ENCODE measurements around the gene HTR2A. TPM values are rescaled to one million over a fixed set of nuclear protein-coding genes. Genes with fewer than 3 reads are reported as not detected.

HTR2A gene
- total and polyA plus RNA-seq, 5 donors, result 0.11 to 1.1 (median 0.32) TPM

- no peak for DNase-seq
- H3K27ac ChIP-seq (ENCODE audit: low read length), result no peak overlapping the region
- no peak overlapping the region for H3K4me3 ChIP-seq (ENCODE audit: low read length)
- no peak for ATAC-seq
- no peaks in the 10 kb centered on the region for H3K9me3 ChIP-seq (ENCODE audit: control insufficient read depth, low read length)
- H3K27me3 ChIP-seq (ENCODE audit: control insufficient read depth, insufficient read depth), result no peaks in the 10 kb centered on the region
- intact Hi-C loops (cut with DNase I), result no loop called here
- WGBS, result 72% methylated on average over 2 of the region's 2 CpGs
- peaks cover 2% of the 10 kb centered on the region for H3K4me1 ChIP-seq (ENCODE audit: control insufficient read depth, insufficient read depth, low read length)
Measured at GRCh38 chr13:46868091-46868490, 28.8 kb downstream of the HTR2A start.

- WGBS, result 16% methylated on average over 4 of the region's 4 CpGs
- DNase-seq (peak; percentile 29 to 67 (median 66)), ATAC-seq (peak; percentile 86 to 87)
- Histone ChIP-seq H3K27me3 (ENCODE audit: control insufficient read depth, insufficient read depth) (no peaks in the 10 kb centered on the region), H3K4me3 (ENCODE audit: low read length) (no peak overlapping the region), H3K9me3 (ENCODE audit: control insufficient read depth, low read length) (no peaks in the 10 kb centered on the region), H3K4me1 (ENCODE audit: control insufficient read depth, insufficient read depth, low read length) (no peaks in the 10 kb centered on the region), H3K27ac (ENCODE audit: low read length) (no peak overlapping the region)
- intact Hi-C loops (cut with DNase I), result no loop called here
Measured at GRCh38 chr13:46866150-46866549, 30.7 kb downstream of the HTR2A start.

- Histone ChIP-seq H3K27me3 (ENCODE audit: control insufficient read depth, insufficient read depth) (no peaks in the 10 kb centered on the region), H3K27ac (ENCODE audit: low read length) (no peak overlapping the region), H3K4me1 (ENCODE audit: control insufficient read depth, insufficient read depth, low read length) (no peaks in the 10 kb centered on the region), H3K9me3 (ENCODE audit: control insufficient read depth, low read length) (no peaks in the 10 kb centered on the region), H3K4me3 (ENCODE audit: low read length) (no peak overlapping the region)
- intact Hi-C loops (cut with DNase I), result no loop called here
- WGBS, result 58% methylated on average over 3 of the region's 3 CpGs
- DNase-seq (no peak), ATAC-seq (no peak)
Measured at GRCh38 chr13:46864941-46865340, 31.9 kb downstream of the HTR2A start.

GRCh38 chr13:46861959-46862358 lies 34.9 kb downstream of the HTR2A start:
- DNase-seq (no peak), ATAC-seq (no peak)
- Histone ChIP-seq H3K27me3 (ENCODE audit: control insufficient read depth, insufficient read depth) (no peaks in the 10 kb centered on the region), H3K4me3 (ENCODE audit: low read length) (no peak overlapping the region), H3K9me3 (ENCODE audit: control insufficient read depth, low read length) (no peaks in the 10 kb centered on the region), H3K27ac (ENCODE audit: low read length) (no peak overlapping the region), H3K4me1 (ENCODE audit: control insufficient read depth, insufficient read depth, low read length) (no peaks in the 10 kb centered on the region)
- WGBS, result 54% methylated on average over 1 of the region's 1 CpG
- intact Hi-C loops (cut with DNase I), result no loop called here

GRCh38 chr13:46860722-46861121 lies 36.1 kb downstream of the HTR2A start:
- no peaks in the 10 kb centered on the region for H3K4me1 ChIP-seq (ENCODE audit: control insufficient read depth, insufficient read depth, low read length)
- no peaks in the 10 kb centered on the region for H3K27me3 ChIP-seq (ENCODE audit: control insufficient read depth, insufficient read depth)
- intact Hi-C loops (cut with DNase I), result no loop called here
- H3K4me3 ChIP-seq (ENCODE audit: low read length), result no peak overlapping the region
- DNase-seq, result no peak
- H3K9me3 ChIP-seq (ENCODE audit: control insufficient read depth, low read length), result no peaks in the 10 kb centered on the region
- H3K27ac ChIP-seq (ENCODE audit: low read length), result no peak overlapping the region
- ATAC-seq, result no peak

- intact Hi-C loops (cut with DNase I), result no loop called here
- DNase-seq, result no peak
Measured at GRCh38 chr13:46858776-46859175, 38.1 kb downstream of the HTR2A start.

GRCh38 chr13:46858163-46858562 lies 38.7 kb downstream of the HTR2A start:
- Histone ChIP-seq H3K27ac (ENCODE audit: low read length) (no peak overlapping the region), H3K9me3 (ENCODE audit: control insufficient read depth, low read length) (no peaks in the 10 kb centered on the region), H3K4me1 (ENCODE audit: control insufficient read depth, insufficient read depth, low read length) (no peaks in the 10 kb centered on the region), H3K4me3 (ENCODE audit: low read length) (no peak overlapping the region), H3K27me3 (ENCODE audit: control insufficient read depth, insufficient read depth) (no peaks in the 10 kb centered on the region)
- ATAC-seq (no peak), DNase-seq (no peak)
- intact Hi-C loops (cut with DNase I), result no loop called here
- 72% methylated on average over 3 of the region's 3 CpGs for WGBS

More at GRCh38 chr13:46858776-46859175, 38.1 kb downstream of the HTR2A start:
- Histone ChIP-seq H3K27me3 (ENCODE audit: control insufficient read depth, insufficient read depth) (no peaks in the 10 kb centered on the region), H3K9me3 (ENCODE audit: control insufficient read depth, low read length) (no peaks in the 10 kb centered on the region), H3K4me3 (ENCODE audit: low read length) (no peak overlapping the region), H3K27ac (ENCODE audit: low read length) (no peak overlapping the region), H3K4me1 (ENCODE audit: control insufficient read depth, insufficient read depth, low read length) (no peaks in the 10 kb centered on the region)
- ATAC-seq, result no peak
- WGBS, result 91% methylated on average over 3 of the region's 3 CpGs

- no peak overlapping the region for H3K4me3 ChIP-seq (ENCODE audit: low read length)
- H3K4me1 ChIP-seq (ENCODE audit: control insufficient read depth, insufficient read depth, low read length), result no peaks in the 10 kb centered on the region
- no peaks in the 10 kb centered on the region for H3K9me3 ChIP-seq (ENCODE audit: control insufficient read depth, low read length)
- intact Hi-C loops (cut with DNase I), result no loop called here
- no peaks in the 10 kb centered on the region for H3K27me3 ChIP-seq (ENCODE audit: control insufficient read depth, insufficient read depth)
- WGBS, result 91% methylated on average over 3 of the region's 3 CpGs
- no peak overlapping the region for H3K27ac ChIP-seq (ENCODE audit: low read length)
- DNase-seq (no peak), ATAC-seq (no peak)
Measured at GRCh38 chr13:46855664-46856063, 41.2 kb downstream of the HTR2A start.

GRCh38 chr13:46855166-46855565 lies 41.7 kb downstream of the HTR2A start:
- 79% methylated on average over 2 of the region's 2 CpGs for WGBS
- no peaks in the 10 kb centered on the region for H3K9me3 ChIP-seq (ENCODE audit: control insufficient read depth, low read length)
- no peak for ATAC-seq
- peaks cover 3% of the 10 kb centered on the region for H3K4me1 ChIP-seq (ENCODE audit: control insufficient read depth, insufficient read depth, low read length)
- no peak overlapping the region for H3K27ac ChIP-seq (ENCODE audit: low read length)
- intact Hi-C loops (cut with DNase I), result no loop called here
- no peaks in the 10 kb centered on the region for H3K27me3 ChIP-seq (ENCODE audit: control insufficient read depth, insufficient read depth)
- no peak for DNase-seq
- no peak overlapping the region for H3K4me3 ChIP-seq (ENCODE audit: low read length)

- WGBS, result 92% methylated on average over 10 of the region's 10 CpGs
- H3K4me3 ChIP-seq (ENCODE audit: low read length), result no peak overlapping the region
- H3K27me3 ChIP-seq (ENCODE audit: control insufficient read depth, insufficient read depth), result no peaks in the 10 kb centered on the region
- intact Hi-C loops (cut with DNase I), result no loop called here
- no peak for DNase-seq
- peaks cover 3% of the 10 kb centered on the region for H3K4me1 ChIP-seq (ENCODE audit: control insufficient read depth, insufficient read depth, low read length)
- no peak for ATAC-seq
- H3K9me3 ChIP-seq (ENCODE audit: control insufficient read depth, low read length), result no peaks in the 10 kb centered on the region
- no peak overlapping the region for H3K27ac ChIP-seq (ENCODE audit: low read length)
Measured at GRCh38 chr13:46852168-46852567, 44.7 kb downstream of the HTR2A start.

GRCh38 chr13:46850214-46850613 lies 46.6 kb downstream of the HTR2A start:
- intact Hi-C loops (cut with DNase I), result no loop called here
- H3K4me3 ChIP-seq (ENCODE audit: low read length), result no peak overlapping the region
- peaks cover 3% of the 10 kb centered on the region for H3K4me1 ChIP-seq (ENCODE audit: control insufficient read depth, insufficient read depth, low read length)
- H3K27me3 ChIP-seq (ENCODE audit: control insufficient read depth, insufficient read depth), result no peaks in the 10 kb centered on the region
- no peaks in the 10 kb centered on the region for H3K9me3 ChIP-seq (ENCODE audit: control insufficient read depth, low read length)
- no peak overlapping the region for H3K27ac ChIP-seq (ENCODE audit: low read length)
- 78% methylated on average over 1 of the region's 1 CpG for WGBS
- ATAC-seq (peak in 1 of 2 donors; percentile 14), DNase-seq (no peak)

- no peak overlapping the region for H3K27ac ChIP-seq (ENCODE audit: low read length)
- H3K9me3 ChIP-seq (ENCODE audit: control insufficient read depth, low read length), result no peaks in the 10 kb centered on the region
Measured at GRCh38 chr13:46846726-46847125, 50.1 kb downstream of the HTR2A start.

More at GRCh38 chr13:46846726-46847125, 50.1 kb downstream of the HTR2A start:
- Histone ChIP-seq H3K27me3 (ENCODE audit: control insufficient read depth, insufficient read depth) (no peaks in the 10 kb centered on the region), H3K4me1 (ENCODE audit: control insufficient read depth, insufficient read depth, low read length) (peaks cover 4% of the 10 kb centered on the region), H3K4me3 (ENCODE audit: low read length) (no peak overlapping the region)
- ATAC-seq (no peak), DNase-seq (no peak)
- 71% methylated on average over 2 of the region's 2 CpGs for WGBS
- intact Hi-C loops (cut with DNase I), result no loop called here
